Mucosa of stomach (tissue), 1 donor: ENCODE measurements around the gene OR2T35.

ENCODE experiments used
- H3K27me3 ChIP-seq: one replicate; pipeline ENCODE4 v1.7.0; 2013; ENCODE audit warnings: mild to moderate bottlenecking, low read length; ENCODE audit not compliant: control insufficient read depth, insufficient read depth
- H3K36me3 ChIP-seq: one replicate; pipeline ENCODE4 v1.7.0; 2013; ENCODE audit warnings: low read length; ENCODE audit not compliant: control insufficient read depth, insufficient read depth
- H3K4me1 ChIP-seq: one replicate; pipeline ENCODE4 v1.7.0; 2013; ENCODE audit warnings: mild to moderate bottlenecking, low read length; ENCODE audit not compliant: control insufficient read depth, insufficient read depth
- H3K4me3 ChIP-seq: one replicate; pipeline ENCODE4 v1.7.0; 2013; ENCODE audit warnings: low read length
- H3K9ac ChIP-seq: one replicate; pipeline ENCODE4 v1.7.0; 2013; ENCODE audit warnings: mild to moderate bottlenecking, low read length, moderate library complexity
- H3K9me3 ChIP-seq: one replicate; pipeline ENCODE4 v1.7.0; 2013; ENCODE audit warnings: mild to moderate bottlenecking, low read length, moderate library complexity; ENCODE audit not compliant: control insufficient read depth
- donor health status: Pancreatic carcinoma.

The OR2T35 gene

GRCh38 chr1:248618878-248619277, 26.2 kb downstream of the OR2T35 start:
- H3K36me3 ChIP-seq = no peaks in the 10 kb centered on the region
- no peaks in the 10 kb centered on the region for H3K27me3 ChIP-seq
- H3K9ac ChIP-seq = no peak overlapping the region
- no peaks in the 10 kb centered on the region for H3K9me3 ChIP-seq
- no peak overlapping the region for H3K4me3 ChIP-seq
- no peaks in the 10 kb centered on the region for H3K4me1 ChIP-seq

- Histone ChIP-seq H3K4me3 (no peak overlapping the region), H3K27me3 (no peaks in the 10 kb centered on the region), H3K36me3 (no peaks in the 10 kb centered on the region), H3K4me1 (no peaks in the 10 kb centered on the region), H3K9me3 (no peaks in the 10 kb centered on the region), H3K9ac (no peak overlapping the region)
Measured at GRCh38 chr1:248618119-248618518, 27.0 kb downstream of the OR2T35 start.

DNA sequence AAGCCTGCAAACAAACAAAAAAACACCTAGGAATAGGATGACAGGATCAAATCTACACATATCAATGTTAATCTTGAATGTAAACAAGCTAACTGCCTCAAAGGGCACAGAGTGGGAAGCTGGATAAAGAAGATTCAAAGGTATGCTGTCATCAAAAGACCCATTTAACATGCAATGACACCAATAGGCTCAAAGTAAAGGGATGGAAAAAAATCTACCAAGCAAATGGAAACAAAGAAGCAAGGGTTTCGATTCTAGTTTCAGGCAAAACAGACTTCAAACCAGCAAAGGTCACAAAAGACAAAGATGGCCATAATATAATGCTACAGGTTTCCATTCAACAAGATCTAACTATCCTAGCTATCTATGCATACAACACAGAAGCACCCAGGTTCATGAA, 31.3 kb downstream of the OR2T35 start:
- Histone ChIP-seq H3K9ac (no peak overlapping the region), H3K9me3 (no peaks in the 10 kb centered on the region), H3K36me3 (no peaks in the 10 kb centered on the region), H3K27me3 (no peaks in the 10 kb centered on the region), H3K4me1 (no peaks in the 10 kb centered on the region), H3K4me3 (no peak overlapping the region)

- no peaks in the 10 kb centered on the region for H3K9me3 ChIP-seq
- H3K9ac ChIP-seq = no peak overlapping the region
- H3K4me3 ChIP-seq = no peak overlapping the region
- no peaks in the 10 kb centered on the region for H3K4me1 ChIP-seq
- H3K27me3 ChIP-seq = no peaks in the 10 kb centered on the region
- no peaks in the 10 kb centered on the region for H3K36me3 ChIP-seq
Measured at GRCh38 chr1:248611883-248612414, 33.1 kb downstream of the OR2T35 start.

DNA sequence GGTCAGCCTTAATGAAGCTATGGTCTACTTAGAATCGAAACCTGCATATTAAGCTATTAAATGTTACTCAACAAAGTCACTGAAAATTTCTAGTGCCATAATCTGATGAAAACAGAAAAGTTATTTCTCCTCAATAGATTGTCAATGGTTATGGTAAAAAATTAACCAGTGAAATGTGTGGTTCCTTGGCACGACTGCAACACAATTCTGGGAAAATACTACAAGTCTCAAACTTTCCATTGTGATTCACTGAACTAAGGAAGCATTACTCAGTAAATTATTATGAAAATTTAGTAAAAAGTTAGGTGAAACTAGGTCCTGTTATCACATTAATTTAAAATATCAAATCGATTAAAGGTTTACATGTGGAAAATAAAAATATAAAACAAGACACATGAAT, 34.8 kb downstream of the OR2T35 start:
- Histone ChIP-seq H3K4me1 (no peaks in the 10 kb centered on the region), H3K27me3 (no peaks in the 10 kb centered on the region), H3K4me3 (no peak overlapping the region), H3K9ac (no peak overlapping the region), H3K36me3 (no peaks in the 10 kb centered on the region), H3K9me3 (no peaks in the 10 kb centered on the region)

DNA sequence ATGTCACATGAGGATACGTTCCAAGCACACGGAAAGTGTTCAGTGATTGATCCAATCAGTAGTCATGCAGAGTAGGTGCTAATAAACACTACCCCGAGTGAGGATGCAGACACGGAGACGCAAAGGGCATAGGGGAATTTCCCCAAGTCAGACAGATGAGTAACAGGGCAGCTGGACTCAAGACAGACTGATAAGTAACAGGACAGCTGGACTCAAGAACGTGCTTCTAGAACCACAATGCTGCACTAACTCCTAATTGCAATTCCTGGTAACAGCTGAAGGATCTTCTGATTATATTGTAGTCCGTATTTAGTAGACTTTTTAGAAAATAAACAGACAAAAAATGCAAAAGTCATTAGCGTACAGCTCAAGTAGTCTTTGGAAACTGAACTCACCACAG, 45.7 kb downstream of the OR2T35 start:
- no peaks in the 10 kb centered on the region for H3K9me3 ChIP-seq
- no peak overlapping the region for H3K9ac ChIP-seq
- H3K4me1 ChIP-seq = no peaks in the 10 kb centered on the region

DNA sequence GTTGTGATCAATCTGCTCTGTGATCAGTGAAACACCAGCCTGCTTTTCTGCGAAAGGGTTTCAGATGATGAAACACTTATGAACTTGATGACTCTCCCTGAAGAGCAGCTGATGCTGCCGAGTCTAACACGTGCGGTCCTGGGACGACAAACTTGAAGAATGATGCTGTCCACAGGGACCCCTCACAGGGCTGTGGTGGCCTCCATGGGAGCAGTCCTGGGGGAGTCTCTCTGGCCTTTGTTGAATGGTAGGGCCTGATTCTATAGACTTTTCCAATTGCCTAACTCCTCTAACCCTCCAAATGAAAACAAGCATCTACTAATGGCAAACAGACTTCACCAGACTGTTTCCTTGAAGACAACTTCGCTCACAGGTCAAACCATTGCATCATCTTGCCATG, 47.5 kb downstream of the OR2T35 start, which contains the start of gene OR2T10:
TSS of gene OR2T10 (minus strand) at position 112 of the 400 bp plus-strand sequence. CDS start 3,932 bp downstream, outside the sequence.
- Histone ChIP-seq H3K27me3 (no peaks in the 10 kb centered on the region), H3K9me3 (no peaks in the 10 kb centered on the region), H3K4me3 (no peak within 1 kb of the TSS), H3K4me1 (no peaks in the 10 kb centered on the region), H3K9ac (no peak within 1 kb of the TSS), H3K36me3 (no peaks in the 10 kb centered on the region)

More for the DNA sequence above, 45.7 kb downstream of the OR2T35 start:
- H3K36me3 ChIP-seq = no peaks in the 10 kb centered on the region
- H3K27me3 ChIP-seq = no peaks in the 10 kb centered on the region
- H3K4me3 ChIP-seq = no peak overlapping the region

- no peaks in the 10 kb centered on the region for H3K36me3 ChIP-seq
- H3K9ac ChIP-seq = no peak overlapping the region
- no peaks in the 10 kb centered on the region for H3K27me3 ChIP-seq
- H3K4me3 ChIP-seq = no peak overlapping the region
- H3K9me3 ChIP-seq = no peaks in the 10 kb centered on the region
- no peaks in the 10 kb centered on the region for H3K4me1 ChIP-seq
Measured at GRCh38 chr1:248596615-248597014, 48.5 kb downstream of the OR2T35 start.

- Histone ChIP-seq H3K36me3 (no peaks in the 10 kb centered on the region), H3K9ac (no peak overlapping the region), H3K27me3 (no peaks in the 10 kb centered on the region), H3K4me3 (no peak overlapping the region), H3K9me3 (no peaks in the 10 kb centered on the region), H3K4me1 (no peaks in the 10 kb centered on the region)
Measured at GRCh38 chr1:248593226-248593625, 51.9 kb downstream of the OR2T35 start.

DNA sequence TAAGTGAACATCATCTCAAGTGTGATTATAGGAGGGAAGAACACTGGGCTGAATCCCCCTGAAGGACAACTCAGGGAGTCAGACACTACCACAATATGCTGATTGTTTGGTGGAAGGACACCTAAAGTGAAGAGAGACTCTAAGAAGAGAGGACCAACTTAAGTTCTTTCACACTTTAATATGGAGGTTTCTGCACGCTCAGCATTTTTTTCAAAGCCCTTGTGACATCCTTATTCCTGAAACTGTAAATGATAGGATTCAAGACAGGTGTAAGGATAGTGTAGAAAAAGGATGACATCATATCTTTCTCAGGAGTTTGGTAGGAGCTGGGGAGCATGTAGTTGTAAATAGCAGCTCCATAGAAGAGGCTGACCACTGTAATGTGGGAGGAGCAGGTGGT, 52.4 kb downstream of the OR2T35 start:
- Histone ChIP-seq H3K36me3 (no peaks in the 10 kb centered on the region), H3K9me3 (no peaks in the 10 kb centered on the region), H3K4me1 (no peaks in the 10 kb centered on the region), H3K4me3 (no peak overlapping the region), H3K27me3 (no peaks in the 10 kb centered on the region), H3K9ac (no peak overlapping the region)

DNA sequence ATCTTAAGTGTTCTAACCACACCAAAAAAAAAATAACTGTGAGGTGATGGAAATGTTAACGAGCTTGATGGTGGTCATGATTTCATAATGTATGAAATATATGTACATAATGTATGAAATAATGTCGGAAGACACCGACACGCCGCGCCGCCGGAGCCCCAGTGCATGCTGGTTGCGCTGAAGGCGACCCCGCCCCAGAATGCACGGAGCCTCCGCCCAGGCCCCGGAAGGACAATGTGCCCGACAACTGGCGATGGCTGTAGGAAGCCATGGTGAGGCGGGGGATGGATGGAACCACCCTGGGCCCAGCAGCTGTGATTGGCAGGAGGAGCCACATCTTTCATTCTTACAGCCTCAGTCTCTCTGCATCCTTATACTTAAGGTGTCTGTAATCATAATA, 55.0 kb downstream of the OR2T35 start:
- H3K9me3 ChIP-seq = no peaks in the 10 kb centered on the region
- H3K36me3 ChIP-seq = no peaks in the 10 kb centered on the region
- no peaks in the 10 kb centered on the region for H3K27me3 ChIP-seq
- H3K9ac ChIP-seq = no peak overlapping the region
- no peak overlapping the region for H3K4me3 ChIP-seq
- H3K4me1 ChIP-seq = no peaks in the 10 kb centered on the region

- Histone ChIP-seq H3K4me1 (no peaks in the 10 kb centered on the region), H3K9ac (no peak overlapping the region), H3K4me3 (no peak overlapping the region), H3K27me3 (no peaks in the 10 kb centered on the region), H3K9me3 (no peaks in the 10 kb centered on the region), H3K36me3 (no peaks in the 10 kb centered on the region)
Measured at GRCh38 chr1:248589334-248589733, 55.7 kb downstream of the OR2T35 start.
